ENCODE results near the gene HS3ST5. TPM values are rescaled to one million over a fixed set of nuclear protein-coding genes. Genes with fewer than 3 reads are reported as not detected.
"Not testable (repeated sequence)": the region's sequence is repeated elsewhere in the genome, so short reads cannot be mapped to it uniquely, and the experiment has no call there.

Gene HS3ST5
- total and polyA plus RNA-seq, 7 donors, result 0.28 to 1.1 (median 0.36) TPM; not detected in 2

DNA sequence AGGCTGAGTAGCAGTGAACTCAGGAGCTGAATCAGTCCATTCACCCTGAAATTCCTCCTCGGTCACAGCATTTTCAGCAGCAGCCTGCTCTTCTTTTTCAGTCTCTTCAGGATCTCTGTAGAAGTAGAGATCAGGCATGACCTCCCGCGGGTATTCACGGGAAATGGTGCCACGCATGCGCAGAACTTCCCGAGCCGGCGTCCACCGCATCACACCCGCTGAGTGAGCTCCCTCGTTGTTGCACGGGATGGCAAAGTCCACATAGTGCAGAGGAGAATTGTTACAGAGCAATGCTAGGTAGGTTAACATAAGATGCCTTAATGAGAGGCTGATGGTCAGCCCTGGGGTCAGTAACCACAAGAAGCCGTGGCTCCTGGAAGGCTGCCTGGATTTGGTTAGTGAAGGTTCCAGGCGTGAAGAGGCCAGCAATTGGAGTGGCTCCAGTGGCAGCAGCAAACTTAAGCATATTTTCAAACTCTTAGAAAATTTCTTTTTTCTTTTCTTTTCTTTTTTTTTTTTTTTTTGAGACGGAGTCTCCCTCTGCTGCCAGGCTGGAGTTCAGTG lies 258.4 kb downstream of the HS3ST5 start:
- peaks cover 0 to 3% (median 0%) of the 10 kb centered on the region in 4 donors for H3K9me3 ChIP-seq
- no peaks in the 10 kb centered on the region for H3K36me3 ChIP-seq
- DNase-seq, result no peak
- no peak overlapping the region for H3K4me3 ChIP-seq
- H3K27me3 ChIP-seq, result no peaks in the 10 kb centered on the region
- no peaks in the 10 kb centered on the region for H3K4me1 ChIP-seq
- no peak for TF ChIP-seq POLR2AphosphoS5 (IDR thresholded peaks at IDR 0.05)
- TF ChIP-seq EP300 (IDR thresholded peaks at IDR 0.05), result no peak
- TF ChIP-seq, protein P1, sequence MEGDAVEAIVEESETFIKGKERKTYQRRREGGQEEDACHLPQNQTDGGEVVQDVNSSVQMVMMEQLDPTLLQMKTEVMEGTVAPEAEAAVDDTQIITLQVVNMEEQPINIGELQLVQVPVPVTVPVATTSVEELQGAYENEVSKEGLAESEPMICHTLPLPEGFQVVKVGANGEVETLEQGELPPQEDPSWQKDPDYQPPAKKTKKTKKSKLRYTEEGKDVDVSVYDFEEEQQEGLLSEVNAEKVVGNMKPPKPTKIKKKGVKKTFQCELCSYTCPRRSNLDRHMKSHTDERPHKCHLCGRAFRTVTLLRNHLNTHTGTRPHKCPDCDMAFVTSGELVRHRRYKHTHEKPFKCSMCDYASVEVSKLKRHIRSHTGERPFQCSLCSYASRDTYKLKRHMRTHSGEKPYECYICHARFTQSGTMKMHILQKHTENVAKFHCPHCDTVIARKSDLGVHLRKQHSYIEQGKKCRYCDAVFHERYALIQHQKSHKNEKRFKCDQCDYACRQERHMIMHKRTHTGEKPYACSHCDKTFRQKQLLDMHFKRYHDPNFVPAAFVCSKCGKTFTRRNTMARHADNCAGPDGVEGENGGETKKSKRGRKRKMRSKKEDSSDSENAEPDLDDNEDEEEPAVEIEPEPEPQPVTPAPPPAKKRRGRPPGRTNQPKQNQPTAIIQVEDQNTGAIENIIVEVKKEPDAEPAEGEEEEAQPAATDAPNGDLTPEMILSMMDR (IDR thresholded peaks at IDR 0.05), result no peak
- TF ChIP-seq POLR2A (IDR thresholded peaks at IDR 0.05), result no peak
- no peak overlapping the region for H3K27ac ChIP-seq
- WGBS, 2 donors, result 90 to 93% methylated on average over 16 of the region's 16 CpGs
- intact Hi-C loops (cut with DNase I), result no loop called here

DNA sequence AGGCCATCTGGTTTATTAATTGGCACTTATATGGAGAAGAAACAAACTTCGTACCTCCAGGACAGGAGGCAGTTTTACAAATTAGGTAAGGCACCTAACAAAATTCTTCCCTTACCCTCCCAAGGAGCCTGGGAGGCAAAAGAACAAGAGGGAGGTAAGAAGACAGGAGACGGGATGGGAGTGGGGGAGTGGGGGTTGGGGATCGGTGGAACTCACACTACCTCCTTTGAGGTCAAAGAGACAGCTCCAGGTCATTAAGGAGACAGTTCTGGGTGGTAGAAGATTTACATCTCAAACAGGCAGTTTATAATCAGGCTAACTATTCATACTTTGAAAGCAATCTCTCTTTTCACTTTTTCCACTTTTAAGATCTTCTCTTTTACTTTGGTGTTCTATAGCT lies 259.6 kb downstream of the HS3ST5 start:
- Histone ChIP-seq H3K4me1 (no peaks in the 10 kb centered on the region), H3K27me3 (no peaks in the 10 kb centered on the region), H3K27ac (no peak overlapping the region), H3K9me3 (peaks cover 0 to 3% (median 0%) of the 10 kb centered on the region in 4 donors), H3K4me3 (no peak overlapping the region), H3K36me3 (no peaks in the 10 kb centered on the region)
- intact Hi-C loops (cut with DNase I), result no loop called here
- DNase-seq, result no peak
- 59 to 64% methylated on average over 3 of the region's 3 CpGs for WGBS, 2 donors
- no peak for TF ChIP-seq POLR2AphosphoS5 (IDR thresholded peaks at IDR 0.05)

GRCh38 chr6:114081730-114082129 lies 261.1 kb downstream of the HS3ST5 start:
- intact Hi-C loops (cut with DNase I), result no loop called here
- H3K4me1 ChIP-seq, result no peaks in the 10 kb centered on the region
- DNase-seq, result no peak
- no peaks in the 10 kb centered on the region for H3K27me3 ChIP-seq
- no peak overlapping the region for H3K27ac ChIP-seq
- peaks cover 0 to 3% (median 0%) of the 10 kb centered on the region in 4 donors for H3K9me3 ChIP-seq
- no peak overlapping the region for H3K4me3 ChIP-seq
- no peaks in the 10 kb centered on the region for H3K36me3 ChIP-seq
- 62 to 81% methylated on average over 3 of the region's 3 CpGs for WGBS, 2 donors
- TF ChIP-seq POLR2AphosphoS5 (IDR thresholded peaks at IDR 0.05), result no peak
- TF ChIP-seq POLR2A (IDR thresholded peaks at IDR 0.05), result no peak
- TF ChIP-seq EP300 (IDR thresholded peaks at IDR 0.05), result no peak
- TF ChIP-seq, protein P1 (IDR thresholded peaks at IDR 0.05), result no peak

DNA sequence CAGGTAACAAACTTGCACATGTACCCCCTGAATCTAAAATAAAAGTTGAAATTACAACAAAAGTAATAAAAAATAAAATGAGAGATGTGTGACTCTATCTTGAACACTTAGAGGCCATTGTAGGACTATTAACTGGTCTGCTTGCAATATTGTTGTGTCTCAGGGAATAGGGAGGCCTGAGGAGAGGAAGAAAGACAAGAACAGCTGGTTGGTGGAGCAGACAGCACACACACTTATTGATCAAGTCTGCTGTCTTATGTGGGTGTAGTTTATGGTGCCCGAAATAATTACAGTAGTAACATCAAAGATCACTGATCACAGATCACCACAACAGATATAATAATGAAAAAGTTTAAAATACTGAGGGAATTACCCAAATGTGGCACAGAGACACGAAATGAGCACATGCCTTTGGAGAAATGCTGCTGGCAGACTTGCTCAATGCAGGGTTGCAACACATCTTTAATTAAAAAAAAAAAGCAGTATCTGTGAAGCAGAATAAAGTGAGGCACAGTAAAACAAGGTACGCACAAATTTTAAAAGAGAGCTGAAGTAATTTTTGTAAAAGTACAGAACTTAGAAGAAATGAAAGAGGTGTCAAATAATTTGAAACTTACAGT lies 261.8 kb downstream of the HS3ST5 start:
- intact Hi-C loops (cut with DNase I), result no loop called here
- WGBS, 2 donors, result 84% methylated on average over 3 of the region's 3 CpGs
- TF ChIP-seq, protein P1 (IDR thresholded peaks at IDR 0.05), result no peak
- no peak for TF ChIP-seq POLR2A (IDR thresholded peaks at IDR 0.05)
- TF ChIP-seq EP300 (IDR thresholded peaks at IDR 0.05), result no peak
- no peak for TF ChIP-seq POLR2AphosphoS5 (IDR thresholded peaks at IDR 0.05)
- no peak overlapping the region for H3K27ac ChIP-seq
- DNase-seq, result no peak
- no peak overlapping the region for H3K4me3 ChIP-seq
- no peaks in the 10 kb centered on the region for H3K27me3 ChIP-seq
- no peaks in the 10 kb centered on the region for H3K4me1 ChIP-seq
- H3K9me3 ChIP-seq, result peaks cover 0 to 3% (median 0%) of the 10 kb centered on the region in 4 donors
- H3K36me3 ChIP-seq, result no peaks in the 10 kb centered on the region

DNA sequence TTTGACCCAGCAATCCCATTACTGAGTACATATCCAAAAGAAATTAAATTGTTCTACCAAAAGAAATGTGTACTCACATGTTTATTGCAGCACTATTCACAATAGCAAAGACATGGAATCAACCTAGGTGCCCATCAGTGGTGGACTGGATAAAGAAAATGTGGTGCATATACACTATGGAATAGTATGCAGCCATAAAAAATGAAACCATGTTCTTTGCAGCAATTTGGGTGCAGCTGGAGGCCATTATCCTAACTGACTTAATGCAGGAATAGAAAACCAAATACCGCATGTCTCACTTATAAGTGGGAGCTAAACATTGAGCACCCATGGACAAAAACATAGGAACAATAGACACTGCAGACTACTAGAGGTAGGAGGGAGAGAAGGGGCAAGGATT lies 262.4 kb downstream of the HS3ST5 start:
- intact Hi-C loops (cut with DNase I); DNase-seq; H3K4me3 ChIP-seq; H3K36me3 ChIP-seq; H3K27me3 ChIP-seq; H3K9me3 ChIP-seq; H3K4me1 ChIP-seq; H3K27ac ChIP-seq: not testable (repeated sequence)
- 91 to 96% methylated on average over 1 of the region's 1 CpG for WGBS, 2 donors

DNA sequence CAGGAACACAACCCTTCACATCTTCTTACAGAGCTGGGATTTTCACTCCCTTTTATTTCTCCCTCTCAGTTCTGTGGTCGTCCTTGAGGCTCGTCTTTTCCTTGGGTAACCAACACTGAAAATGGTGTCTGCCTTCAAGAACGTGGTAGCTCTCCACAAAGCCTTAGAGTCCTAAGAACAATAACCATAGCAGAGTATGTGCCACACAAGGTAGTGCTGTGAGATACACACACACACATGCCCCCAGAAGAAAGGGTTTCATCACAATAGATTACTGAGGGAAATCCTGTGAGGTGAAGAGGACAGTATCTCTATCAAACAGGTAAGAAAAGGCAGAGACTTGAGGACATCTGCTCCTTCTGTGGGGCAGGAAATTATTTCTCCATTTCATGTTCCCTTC lies 267.0 kb downstream of the HS3ST5 start:
- intact Hi-C loops (cut with DNase I), result no loop called here
- TF ChIP-seq, protein P1 (IDR thresholded peaks at IDR 0.05), result no peak
- TF ChIP-seq POLR2AphosphoS5 (IDR thresholded peaks at IDR 0.05), result no peak
- no peak for TF ChIP-seq EP300 (IDR thresholded peaks at IDR 0.05)
- TF ChIP-seq POLR2A (IDR thresholded peaks at IDR 0.05), result no peak
- no peaks in the 10 kb centered on the region for H3K36me3 ChIP-seq
- no peaks in the 10 kb centered on the region for H3K4me1 ChIP-seq
- no peak for DNase-seq
- H3K4me3 ChIP-seq, result no peak overlapping the region
- no peak overlapping the region for H3K27ac ChIP-seq
- H3K27me3 ChIP-seq, result no peaks in the 10 kb centered on the region
- 85 to 88% methylated on average over 3 of the region's 3 CpGs for WGBS, 2 donors
- no peaks in the 10 kb centered on the region for H3K9me3 ChIP-seq

All from sigmoid colon (tissue), 7 donors.